ENCODE results near the gene RPS5.
"Not testable (repeated sequence)": the region's sequence is repeated elsewhere in the genome, so short reads cannot be mapped to it uniquely, and the experiment has no call there.

RPS5 gene

GRCh38 chr19:58401840-58402421, 14.9 kb downstream of the RPS5 start:
- DNase-seq = no peak
- no CpG with 5 or more reads among the region's 23 CpGs for WGBS (ENCODE audit: extremely low coverage, insufficient coverage, insufficient read length)
- Histone ChIP-seq H3K27ac (ENCODE audit: low read depth, low read length) (no peak overlapping the region), H3K79me1 (ENCODE audit: low read length) (peaks cover 6% of the 10 kb centered on the region), H4K8ac (ENCODE audit: low read depth, low read length) (peak overlapping the region; percentile 50), H2BK120ac (ENCODE audit: insufficient read depth, low read length, poor library complexity) (no peak overlapping the region), H3K79me2 (ENCODE audit: control insufficient read depth, insufficient read depth, low read length, poor library complexity) (no peaks in the 10 kb centered on the region), H2BK12ac (ENCODE audit: low read length) (peak overlapping the region; percentile 22), H2BK5ac (ENCODE audit: low read depth, low read length, poor library complexity) (no peak overlapping the region), H3K23ac (ENCODE audit: low read length) (no peak overlapping the region), H3K14ac (ENCODE audit: low read length) (no peak overlapping the region), H3K9me3 (ENCODE audit: insufficient read depth, low read depth, low read length) (peaks cover 2% of the 10 kb centered on the region), H2AFZ (ENCODE audit: insufficient read depth, low read length, poor library complexity) (no peak overlapping the region), H3K4me1 (ENCODE audit: control insufficient read depth in 1 of 2, insufficient read depth in 2 of 2, low read length in 2 of 2) (peaks cover 9 to 11% of the 10 kb centered on the region in 2 experiments), H3K36me3 (ENCODE audit: control insufficient read depth in 1 of 2, insufficient read depth in 2 of 2, low read length in 2 of 2) (peaks cover 0 to 3% of the 10 kb centered on the region in 2 experiments), H3K4me2 (ENCODE audit: low read length) (peak overlapping the region; percentile 66), H3K4me3 (ENCODE audit: low read depth, low read length) (peak overlapping the region; percentile 19), H3K9ac (ENCODE audit: low read length) (no peak overlapping the region), H4K12ac (ENCODE audit: low read depth, low read length) (no peak overlapping the region), H3K18ac (ENCODE audit: low read length) (no peak overlapping the region), H3K4ac (ENCODE audit: low read depth, low read length) (peak overlapping the region; percentile 50), H4K91ac (ENCODE audit: low read depth, low read length) (no peak overlapping the region), H3K27me3 (ENCODE audit: insufficient read depth, low read length) (peaks cover 4% of the 10 kb centered on the region), H2AK5ac (ENCODE audit: low read length) (peak overlapping the region; percentile 73)

GRCh38 chr19:58403920-58404478, 16.9 kb downstream of the RPS5 start:
- H2AK5ac ChIP-seq (ENCODE audit: low read length); H2AFZ ChIP-seq (ENCODE audit: insufficient read depth, low read length, poor library complexity); H3K27me3 ChIP-seq (ENCODE audit: insufficient read depth, low read length); DNase-seq; H2BK120ac ChIP-seq (ENCODE audit: insufficient read depth, low read length, poor library complexity); H3K36me3 ChIP-seq (ENCODE audit: control insufficient read depth in 1 of 2, insufficient read depth in 2 of 2, low read length in 2 of 2); H3K79me2 ChIP-seq (ENCODE audit: control insufficient read depth, insufficient read depth, low read length, poor library complexity); H3K14ac ChIP-seq (ENCODE audit: low read length); H3K27ac ChIP-seq (ENCODE audit: low read depth, low read length); H4K8ac ChIP-seq (ENCODE audit: low read depth, low read length); H2BK12ac ChIP-seq (ENCODE audit: low read length); H2BK5ac ChIP-seq (ENCODE audit: low read depth, low read length, poor library complexity); H3K4ac ChIP-seq (ENCODE audit: low read depth, low read length); H3K18ac ChIP-seq (ENCODE audit: low read length); H3K4me3 ChIP-seq (ENCODE audit: low read depth, low read length); H3K23ac ChIP-seq (ENCODE audit: low read length); H4K12ac ChIP-seq (ENCODE audit: low read depth, low read length); H3K9me3 ChIP-seq (ENCODE audit: insufficient read depth, low read depth, low read length); H4K91ac ChIP-seq (ENCODE audit: low read depth, low read length); H3K9ac ChIP-seq (ENCODE audit: low read length); H3K4me2 ChIP-seq (ENCODE audit: low read length): not testable (repeated sequence)
- Histone ChIP-seq H3K79me1 (ENCODE audit: low read length) (peaks cover 16% of the 10 kb centered on the region), H3K4me1 (ENCODE audit: control insufficient read depth in 1 of 2, insufficient read depth in 2 of 2, low read length in 2 of 2) (peaks cover 17 to 20% of the 10 kb centered on the region in 2 experiments)
- WGBS (ENCODE audit: extremely low coverage, insufficient coverage, insufficient read length) = no CpG with 5 or more reads among the region's 5 CpGs

GRCh38 chr19:58406818-58407657, 20.0 kb downstream of the RPS5 start:
- Histone ChIP-seq H2BK5ac (ENCODE audit: low read depth, low read length, poor library complexity) (no peak overlapping the region), H2AK5ac (ENCODE audit: low read length) (peak overlapping the region; percentile 53), H3K79me1 (ENCODE audit: low read length) (peaks cover 12% of the 10 kb centered on the region), H2BK120ac (ENCODE audit: insufficient read depth, low read length, poor library complexity) (no peak overlapping the region), H3K4me1 (ENCODE audit: control insufficient read depth in 1 of 2, insufficient read depth in 2 of 2, low read length in 2 of 2) (peaks cover 15% of the 10 kb centered on the region in 2 experiments), H3K27ac (ENCODE audit: low read depth, low read length) (no peak overlapping the region), H3K27me3 (ENCODE audit: insufficient read depth, low read length) (no peaks in the 10 kb centered on the region), H3K18ac (ENCODE audit: low read length) (no peak overlapping the region), H4K8ac (ENCODE audit: low read depth, low read length) (peak overlapping the region; percentile 70), H3K23ac (ENCODE audit: low read length) (no peak overlapping the region), H2AFZ (ENCODE audit: insufficient read depth, low read length, poor library complexity) (peak overlapping the region; percentile 45), H3K4me3 (ENCODE audit: low read depth, low read length) (no peak overlapping the region), H3K14ac (ENCODE audit: low read length) (peak overlapping the region; percentile 30), H3K4me2 (ENCODE audit: low read length) (peak overlapping the region; percentile 88), H4K91ac (ENCODE audit: low read depth, low read length) (peak overlapping the region; percentile 21), H3K36me3 (ENCODE audit: control insufficient read depth in 1 of 2, insufficient read depth in 2 of 2, low read length in 2 of 2) (no peaks in the 10 kb centered on the region), H4K12ac (ENCODE audit: low read depth, low read length) (peak overlapping the region; percentile 62), H3K79me2 (ENCODE audit: control insufficient read depth, insufficient read depth, low read length, poor library complexity) (peaks cover 9% of the 10 kb centered on the region), H2BK12ac (ENCODE audit: low read length) (no peak overlapping the region), H3K9me3 (ENCODE audit: insufficient read depth, low read depth, low read length) (peaks cover 2% of the 10 kb centered on the region), H3K4ac (ENCODE audit: low read depth, low read length) (peak overlapping the region; percentile 27), H3K9ac (ENCODE audit: low read length) (peak overlapping the region; percentile 26)
- DNase-seq = peak in 1 of 2 donors; percentile 46
- WGBS (ENCODE audit: extremely low coverage, insufficient coverage, insufficient read length) = no CpG with 5 or more reads among the region's 10 CpGs

- Histone ChIP-seq H3K9ac (ENCODE audit: low read length) (peak overlapping the region; percentile 86), H3K36me3 (ENCODE audit: control insufficient read depth in 1 of 2, insufficient read depth in 2 of 2, low read length in 2 of 2) (no peaks in the 10 kb centered on the region), H3K9me3 (ENCODE audit: insufficient read depth, low read depth, low read length) (peaks cover 2% of the 10 kb centered on the region), H3K4me3 (ENCODE audit: low read depth, low read length) (peak overlapping the region; percentile 89), H2AFZ (ENCODE audit: insufficient read depth, low read length, poor library complexity) (peak overlapping the region; percentile 53), H4K8ac (ENCODE audit: low read depth, low read length) (peak overlapping the region; percentile 70), H2BK12ac (ENCODE audit: low read length) (peak overlapping the region; percentile 13), H2AK5ac (ENCODE audit: low read length) (peak overlapping the region; percentile 78), H3K23ac (ENCODE audit: low read length) (no peak overlapping the region), H3K4me2 (ENCODE audit: low read length) (peak overlapping the region; percentile 88), H3K4me1 (ENCODE audit: control insufficient read depth in 1 of 2, insufficient read depth in 2 of 2, low read length in 2 of 2) (peaks cover 13% of the 10 kb centered on the region in 2 experiments), H3K27me3 (ENCODE audit: insufficient read depth, low read length) (no peaks in the 10 kb centered on the region), H3K4ac (ENCODE audit: low read depth, low read length) (peak overlapping the region; percentile 27), H3K14ac (ENCODE audit: low read length) (peak overlapping the region; percentile 30), H3K79me1 (ENCODE audit: low read length) (peaks cover 12% of the 10 kb centered on the region), H3K27ac (ENCODE audit: low read depth, low read length) (no peak overlapping the region), H3K79me2 (ENCODE audit: control insufficient read depth, insufficient read depth, low read length, poor library complexity) (peaks cover 9% of the 10 kb centered on the region), H4K91ac (ENCODE audit: low read depth, low read length) (peak overlapping the region; percentile 21), H2BK120ac (ENCODE audit: insufficient read depth, low read length, poor library complexity) (peak overlapping the region; percentile 5), H2BK5ac (ENCODE audit: low read depth, low read length, poor library complexity) (peak overlapping the region; percentile 11), H4K12ac (ENCODE audit: low read depth, low read length) (peak overlapping the region; percentile 62), H3K18ac (ENCODE audit: low read length) (peak overlapping the region; percentile 68)
- WGBS (ENCODE audit: extremely low coverage, insufficient coverage, insufficient read length) = no CpG with 5 or more reads among the region's 22 CpGs
- DNase-seq = no peak
Measured at GRCh38 chr19:58407658-58408151, 20.6 kb downstream of the RPS5 start.

All from trophoblast cell (in vitro differentiated cells and primary cell).